Measurements from ENCODE around the gene KYNU.

KYNU gene

DNA sequence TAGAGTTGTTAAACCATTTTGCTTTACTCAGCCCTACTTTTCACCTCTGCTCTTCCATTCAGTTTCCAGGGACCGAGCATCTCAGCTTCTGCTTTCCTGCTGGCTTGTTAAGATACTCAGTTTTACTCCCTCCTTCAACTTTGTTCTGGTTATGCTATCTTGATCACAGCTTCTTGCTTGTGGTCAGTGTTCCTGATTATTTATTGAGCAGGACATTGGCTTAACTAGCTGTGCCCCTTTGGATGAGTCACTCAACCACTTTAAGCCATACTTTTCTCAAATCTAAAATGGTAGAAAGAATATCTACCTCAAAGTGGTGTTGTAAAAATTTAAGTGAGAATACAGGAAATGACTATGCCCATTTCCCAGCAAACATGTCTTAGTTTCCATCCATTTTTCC, 124.0 kb downstream of the KYNU start (continued):
- no peak for TF ChIP-seq REST (tag by site-specific recombination; IDR thresholded peaks at IDR 0.05)
- no peak for TF ChIP-seq ZNF324 (tag by site-specific recombination; IDR thresholded peaks at IDR 0.05)
- TF ChIP-seq, protein P1, sequence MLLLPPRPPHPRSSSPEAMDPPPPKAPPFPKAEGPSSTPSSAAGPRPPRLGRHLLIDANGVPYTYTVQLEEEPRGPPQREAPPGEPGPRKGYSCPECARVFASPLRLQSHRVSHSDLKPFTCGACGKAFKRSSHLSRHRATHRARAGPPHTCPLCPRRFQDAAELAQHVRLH (tag by site-specific recombination; IDR thresholded peaks at IDR 0.05) = no peak
- TF ChIP-seq WT1 (tag by site-specific recombination; IDR thresholded peaks at IDR 0.05) = no peak
- TF ChIP-seq GLIS2 (tag by site-specific recombination; IDR thresholded peaks at IDR 0.05) = no peak

DNA sequence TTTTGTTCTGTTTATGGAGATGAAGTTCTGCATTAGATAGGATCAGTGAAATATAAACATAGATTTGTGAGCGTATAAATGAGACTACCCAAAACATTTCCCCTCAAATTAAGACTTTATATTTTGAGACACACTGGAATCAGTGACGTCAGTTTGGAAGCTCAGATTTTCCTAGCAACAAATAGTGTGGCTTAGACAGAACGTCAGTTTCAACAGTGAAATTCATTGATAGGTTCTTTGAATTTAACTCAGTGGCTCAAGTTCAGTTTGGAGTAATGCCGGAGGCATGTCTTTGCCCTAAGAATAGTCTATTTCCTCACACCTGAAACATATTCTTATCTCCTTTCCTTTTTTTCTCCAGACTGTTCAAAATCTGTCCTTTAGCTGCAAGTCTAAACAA, 138.2 kb downstream of the KYNU start:
- CTCF ChIA-PET = interaction anchor here (0.9 kb wide), 1 partner anchor 19 kb away, joined by 3 read pairs; no protein-coding TSS in a partner anchor

More for the DNA sequence above, 138.2 kb downstream of the KYNU start:
- Histone ChIP-seq H3K9me3 (ENCODE audit: control insufficient read depth, insufficient read depth, low read depth, low read length) (no peaks in the 10 kb centered on the region), H3K4me3 (ENCODE audit: low read depth, low read length) (no peak overlapping the region), H3K27ac (ENCODE audit: extremely low read depth, low read depth, low read length) (no peak overlapping the region), H3K4me1 (ENCODE audit: control insufficient read depth, insufficient read depth, low read length) (peaks cover 2% of the 10 kb centered on the region; the same call in 1 of the 2 replicates), H3K36me3 (ENCODE audit: control insufficient read depth in 2 of 2, insufficient read depth in 1 of 2, low read length in 2 of 2) (no peaks in the 10 kb centered on the region)
- TF ChIP-seq, protein P2, sequence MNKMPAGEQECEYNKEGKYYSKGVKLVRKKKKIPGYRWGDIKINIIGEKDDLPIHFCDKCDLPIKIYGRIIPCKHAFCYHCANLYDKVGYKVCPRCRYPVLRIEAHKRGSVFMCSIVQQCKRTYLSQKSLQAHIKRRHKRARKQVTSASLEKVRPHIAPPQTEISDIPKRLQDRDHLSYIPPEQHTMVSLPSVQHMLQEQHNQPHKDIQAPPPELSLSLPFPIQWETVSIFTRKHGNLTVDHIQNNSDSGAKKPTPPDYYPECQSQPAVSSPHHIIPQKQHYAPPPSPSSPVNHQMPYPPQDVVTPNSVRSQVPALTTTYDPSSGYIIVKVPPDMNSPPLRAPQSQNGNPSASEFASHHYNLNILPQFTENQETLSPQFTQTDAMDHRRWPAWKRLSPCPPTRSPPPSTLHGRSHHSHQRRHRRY (tag by site-specific recombination; IDR thresholded peaks at IDR 0.05) = no peak
- TF ChIP-seq HOXA7 (CRISPR knock-in tag; IDR thresholded peaks at IDR 0.05; ENCODE audit: borderline replicate concordance) = no peak
- no peak for TF ChIP-seq ZNF549 (tag by site-specific recombination; IDR thresholded peaks at IDR 0.05)
- no peak for TF ChIP-seq ZNF501 (tag by site-specific recombination; IDR thresholded peaks at IDR 0.05)
- no peak for TF ChIP-seq ZNF274 (IDR thresholded peaks at IDR 0.05; ENCODE audit: low read length)
- no peak for TF ChIP-seq ZNF274 (tag by site-specific recombination; IDR thresholded peaks at IDR 0.05; ENCODE audit: borderline replicate concordance)
- no peak for TF ChIP-seq HOXD13 (CRISPR knock-in tag; IDR thresholded peaks at IDR 0.05; ENCODE audit: borderline replicate concordance)
- TF ChIP-seq ZNF558 (tag by site-specific recombination; IDR thresholded peaks at IDR 0.05) = no peak
- TF ChIP-seq BCL11B (tag by site-specific recombination; IDR thresholded peaks at IDR 0.05; ENCODE audit: low read depth) = no peak
- no peak for TF ChIP-seq PATZ1 (tag by site-specific recombination; IDR thresholded peaks at IDR 0.05)
- TF ChIP-seq ZNF311 (tag by site-specific recombination; IDR thresholded peaks at IDR 0.05; ENCODE audit: borderline replicate concordance) = no peak
- no peak for TF ChIP-seq PRDM6 (tag by site-specific recombination; IDR thresholded peaks at IDR 0.05)
- no peak for TF ChIP-seq AEBP2 (tag by site-specific recombination; IDR thresholded peaks at IDR 0.05; ENCODE audit: borderline replicate concordance)
- TF ChIP-seq GLIS2 (tag by site-specific recombination; IDR thresholded peaks at IDR 0.05) = no peak
- TF ChIP-seq ZSCAN16 (tag by site-specific recombination; IDR thresholded peaks at IDR 0.05) = no peak
- POLR2A ChIA-PET = no interaction called here

All from HEK293 (cell line).